ENCODE measurements around the gene MAP2K2.
A peak's percentile ranks its signal among the peaks of the same experiment; 100 is the strongest.

MAP2K2 gene

DNA sequence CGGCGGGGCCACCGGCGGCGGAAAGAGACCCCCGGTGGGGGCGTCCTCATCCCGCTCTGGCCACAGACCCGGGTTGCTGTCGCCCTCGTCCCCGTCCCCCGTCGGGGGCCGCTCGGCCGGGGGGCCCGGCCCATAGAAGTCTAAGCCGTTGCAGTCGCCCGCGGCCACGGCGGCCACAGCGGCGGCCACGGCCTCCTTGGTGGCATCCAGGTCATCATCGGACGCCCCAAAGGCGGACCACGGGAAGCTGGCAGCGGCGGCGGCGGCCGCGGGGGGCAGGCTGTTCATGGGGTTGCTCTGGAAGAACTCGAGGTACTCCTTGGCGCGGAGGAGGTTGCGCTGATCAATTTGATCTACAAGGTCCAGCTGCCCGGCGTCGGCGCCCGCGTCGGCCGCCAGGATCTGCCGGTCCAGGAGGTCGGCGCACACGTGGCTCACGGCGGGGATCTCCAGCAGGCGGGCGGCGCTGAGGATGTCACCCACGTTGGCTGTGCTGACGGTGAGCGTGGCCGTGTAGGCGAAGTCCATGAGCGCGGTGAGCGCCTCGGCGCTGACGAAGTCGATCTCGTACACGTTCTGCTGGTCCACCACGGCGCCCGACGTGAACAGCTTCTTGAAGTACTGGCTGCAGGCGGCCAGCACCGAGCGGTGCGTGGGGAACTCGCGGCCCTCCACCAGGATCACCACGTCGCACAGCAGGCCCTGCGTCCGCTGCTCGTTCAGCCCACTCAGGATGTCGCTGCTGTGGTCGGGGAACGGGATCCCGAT, 69.3 kb downstream of the MAP2K2 start:
- Mint-ChIP-seq H3K9me3 (no peaks in the 10 kb centered on the region), H3K27ac (no peak overlapping the region), H3K4me1 (peaks cover 80% of the 10 kb centered on the region), H3K27me3 (no peaks in the 10 kb centered on the region), H3K4me3 (no peak overlapping the region)
- ATAC-seq = no peak
- DNase-seq = no peak

GRCh38 chr19:4053423-4054324, 70.2 kb downstream of the MAP2K2 start:
- Mint-ChIP-seq H3K27me3 (no peaks in the 10 kb centered on the region), H3K9me3 (no peaks in the 10 kb centered on the region), H3K4me3 (no peak overlapping the region), H3K4me1 (peaks cover 76% of the 10 kb centered on the region), H3K27ac (peak overlapping the region in 1 of 2 donors; percentile 84)
- DNase-seq (no peak), ATAC-seq (no peak)

GRCh38 chr19:4052993-4053422, 70.9 kb downstream of the MAP2K2 start:
- H3K4me1 Mint-ChIP-seq = peaks cover 72% of the 10 kb centered on the region
- DNase-seq (no peak), ATAC-seq (no peak)
- peak overlapping the region; percentile 64 to 92 for H3K27ac Mint-ChIP-seq
- H3K27me3 Mint-ChIP-seq = no peaks in the 10 kb centered on the region
- H3K9me3 Mint-ChIP-seq = no peaks in the 10 kb centered on the region
- H3K4me3 Mint-ChIP-seq = peak overlapping the region; percentile 21 to 68

- H3K9me3 Mint-ChIP-seq = no peaks in the 10 kb centered on the region
- H3K27me3 Mint-ChIP-seq = no peaks in the 10 kb centered on the region
- peak overlapping the region; percentile 64 to 92 for H3K27ac Mint-ChIP-seq
- H3K4me1 Mint-ChIP-seq = peaks cover 71% of the 10 kb centered on the region
- ATAC-seq (peak; percentile 21), DNase-seq (no peak)
- peak overlapping the region; percentile 21 to 68 for H3K4me3 Mint-ChIP-seq
Observed at GRCh38 chr19:4052114-4052992, 71.6 kb downstream of the MAP2K2 start.

- peak; percentile 73 for ATAC-seq
- Mint-ChIP-seq H3K9me3 (no peaks in the 10 kb centered on the region), H3K4me1 (peaks cover 74% of the 10 kb centered on the region), H3K27ac (peak overlapping the region; percentile 36 to 86), H3K4me3 (peak overlapping the region in 1 of 2 donors; percentile 7), H3K27me3 (no peaks in the 10 kb centered on the region)
- peak in 1 of 2 donors; percentile 44 for DNase-seq
Observed at GRCh38 chr19:4051175-4052101, 72.5 kb downstream of the MAP2K2 start.

DNA sequence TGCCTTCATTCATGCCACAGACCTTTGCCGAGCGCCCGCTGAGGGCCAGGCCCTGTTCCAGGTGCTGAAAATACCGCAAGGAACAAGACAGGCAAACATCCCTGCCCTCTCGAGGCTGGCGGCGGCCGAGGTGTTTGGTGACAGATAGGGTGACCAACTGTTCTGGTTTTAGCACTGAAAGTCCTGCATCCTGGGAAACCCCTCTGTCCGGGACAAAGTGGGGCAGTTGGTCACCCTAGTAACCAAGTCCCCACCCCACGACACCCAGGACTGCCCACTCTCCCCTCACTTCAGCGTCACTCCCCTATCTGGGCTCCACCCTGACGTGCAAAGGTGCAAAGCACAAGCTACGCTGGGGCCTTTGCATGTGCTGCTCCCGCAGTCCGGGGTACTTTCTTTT, 74.5 kb downstream of the MAP2K2 start:
- ATAC-seq (no peak), DNase-seq (no peak)
- peaks cover 70% of the 10 kb centered on the region for H3K4me1 Mint-ChIP-seq
- H3K9me3 Mint-ChIP-seq = no peaks in the 10 kb centered on the region
- no peaks in the 10 kb centered on the region for H3K27me3 Mint-ChIP-seq
- no peak overlapping the region for H3K4me3 Mint-ChIP-seq
- H3K27ac Mint-ChIP-seq = peak overlapping the region in 1 of 2 donors; percentile 54

- no peak overlapping the region for H3K4me3 Mint-ChIP-seq
- H3K27ac Mint-ChIP-seq = no peak overlapping the region
- H3K27me3 Mint-ChIP-seq = no peaks in the 10 kb centered on the region
- no peaks in the 10 kb centered on the region for H3K9me3 Mint-ChIP-seq
- peaks cover 52% of the 10 kb centered on the region for H3K4me1 Mint-ChIP-seq
- ATAC-seq (no peak), DNase-seq (no peak)
Observed at GRCh38 chr19:4046946-4047683, 76.8 kb downstream of the MAP2K2 start.

DNA sequence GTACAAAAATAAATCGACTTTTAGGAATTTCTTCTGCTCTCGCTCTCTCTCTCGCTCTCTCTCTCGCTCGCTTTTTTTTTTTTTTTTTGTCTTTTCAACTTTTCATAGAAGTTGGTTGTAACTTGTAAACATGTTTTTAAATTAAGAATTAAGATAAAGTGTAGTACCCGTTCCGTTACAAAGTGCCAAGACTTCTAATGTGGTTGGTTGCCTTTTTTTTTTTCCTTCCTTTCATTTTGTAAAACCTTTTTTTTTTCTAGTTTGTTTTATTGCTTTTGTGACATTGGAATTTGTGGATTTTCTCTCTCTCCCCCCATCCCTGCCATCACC, 77.6 kb downstream of the MAP2K2 start:
- DNase-seq (no peak), ATAC-seq (no peak)
- no peaks in the 10 kb centered on the region for H3K9me3 Mint-ChIP-seq
- no peak overlapping the region for H3K4me3 Mint-ChIP-seq
- peak overlapping the region; percentile 90 to 92 for H3K27ac Mint-ChIP-seq
- H3K27me3 Mint-ChIP-seq = no peaks in the 10 kb centered on the region
- peaks cover 44% of the 10 kb centered on the region for H3K4me1 Mint-ChIP-seq

- peaks cover 39% of the 10 kb centered on the region for H3K4me1 Mint-ChIP-seq
- H3K27ac Mint-ChIP-seq = peak overlapping the region; percentile 90 to 92
- ATAC-seq (peak; percentile 38), DNase-seq (no peak)
- no peak overlapping the region for H3K4me3 Mint-ChIP-seq
- no peaks in the 10 kb centered on the region for H3K9me3 Mint-ChIP-seq
- H3K27me3 Mint-ChIP-seq = no peaks in the 10 kb centered on the region
Observed at GRCh38 chr19:4045597-4046361, 78.1 kb downstream of the MAP2K2 start.

DNA sequence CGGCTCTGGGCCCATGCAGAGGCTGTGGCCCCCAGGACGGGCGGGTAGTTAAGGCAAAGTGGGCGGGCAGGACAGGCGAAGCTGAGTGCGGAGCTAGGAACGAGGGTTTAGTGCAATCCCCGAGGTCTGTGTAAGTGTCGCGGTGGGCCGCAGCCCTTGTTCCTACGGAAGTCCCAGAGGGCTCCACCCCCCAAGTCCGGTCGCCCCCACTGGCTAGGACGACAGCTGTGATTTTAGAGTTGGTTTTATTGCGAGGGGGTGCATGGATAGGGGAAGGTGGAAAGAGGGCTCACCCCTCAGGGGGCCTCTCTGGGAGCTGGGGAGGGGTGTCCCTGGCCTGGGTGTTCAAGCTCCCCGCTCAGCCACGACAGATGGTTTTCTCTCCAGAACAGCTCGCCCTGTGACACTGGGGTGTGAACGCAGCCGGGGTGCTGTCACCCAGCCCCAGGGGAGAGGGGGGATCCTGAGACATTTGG, 78.9 kb downstream of the MAP2K2 start:
- Mint-ChIP-seq H3K27ac (no peak overlapping the region), H3K27me3 (no peaks in the 10 kb centered on the region), H3K4me3 (no peak overlapping the region), H3K4me1 (peaks cover 34% of the 10 kb centered on the region), H3K9me3 (no peaks in the 10 kb centered on the region)
- ATAC-seq (no peak), DNase-seq (no peak)

DNA sequence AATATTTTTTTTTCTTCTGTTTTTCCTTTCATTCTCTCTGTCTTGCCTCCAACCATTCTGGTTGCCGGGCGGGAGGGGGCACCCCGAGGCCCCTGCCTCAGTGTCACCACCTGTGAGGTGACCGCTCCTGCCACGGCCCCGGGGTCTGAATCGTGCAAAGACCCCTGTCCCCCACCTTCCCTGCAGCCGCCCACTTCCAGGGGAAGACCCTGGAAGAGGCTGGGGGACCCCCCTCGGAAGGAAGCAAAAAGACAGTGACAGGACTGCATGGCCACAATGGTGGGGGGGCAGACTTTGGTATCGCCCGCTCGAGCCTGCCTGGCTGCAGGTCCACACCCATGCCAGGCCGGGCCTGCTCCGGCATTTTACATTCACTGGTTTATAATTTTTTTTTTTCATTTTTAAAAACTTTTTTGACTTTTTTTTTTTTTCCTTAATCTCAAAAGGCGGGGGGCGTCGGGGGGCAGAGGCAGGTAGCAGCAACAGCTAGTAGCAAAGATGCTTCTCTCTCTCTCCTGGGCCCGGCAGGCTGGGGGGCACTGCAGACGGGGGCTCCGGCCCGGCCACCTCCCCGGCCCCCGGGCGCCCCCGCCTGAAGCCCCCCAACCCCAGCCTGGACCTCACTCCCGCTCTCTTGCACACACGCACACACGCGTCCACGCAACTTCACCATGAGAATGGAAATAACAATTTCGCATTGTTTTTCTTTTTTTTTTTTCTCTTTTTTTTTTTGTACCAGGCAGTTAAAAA, 79.8 kb downstream of the MAP2K2 start:
- H3K27me3 Mint-ChIP-seq = no peaks in the 10 kb centered on the region
- H3K4me3 Mint-ChIP-seq = no peak overlapping the region
- no peaks in the 10 kb centered on the region for H3K9me3 Mint-ChIP-seq
- ATAC-seq = no peak
- DNase-seq = no peak
- peaks cover 25% of the 10 kb centered on the region for H3K4me1 Mint-ChIP-seq
- peak overlapping the region in 1 of 2 donors; percentile 93 for H3K27ac Mint-ChIP-seq

DNA sequence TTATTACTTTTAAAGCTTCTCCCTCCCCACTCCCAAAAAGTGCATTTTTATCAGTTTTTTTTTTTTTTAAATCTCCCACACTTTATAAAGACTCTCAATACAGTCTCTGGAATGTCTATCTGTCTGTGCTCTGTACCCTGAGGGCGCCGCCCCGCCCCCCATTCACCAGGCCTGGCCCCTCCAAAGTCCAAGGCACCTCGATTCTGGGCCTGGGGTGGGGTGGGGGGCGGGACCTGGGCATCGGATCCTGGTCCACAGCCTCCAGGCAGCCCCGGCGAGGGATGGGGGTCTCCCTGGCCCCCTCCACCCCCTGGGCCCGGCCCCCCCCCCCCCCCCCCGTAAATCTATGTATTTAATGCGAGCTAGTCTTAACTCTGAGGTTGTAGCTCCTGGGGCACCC, 80.5 kb downstream of the MAP2K2 start:
- ATAC-seq = no peak
- no peak overlapping the region for H3K4me3 Mint-ChIP-seq
- no peak for DNase-seq
- no peaks in the 10 kb centered on the region for H3K9me3 Mint-ChIP-seq
- H3K27ac Mint-ChIP-seq = peak overlapping the region in 1 of 2 donors; percentile 65
- H3K27me3 Mint-ChIP-seq = no peaks in the 10 kb centered on the region
- H3K4me1 Mint-ChIP-seq = peaks cover 25% of the 10 kb centered on the region

- DNase-seq (no peak), ATAC-seq (no peak)
- Mint-ChIP-seq H3K4me1 (peaks cover 19% of the 10 kb centered on the region), H3K27me3 (no peaks in the 10 kb centered on the region), H3K9me3 (no peaks in the 10 kb centered on the region), H3K27ac (no peak overlapping the region), H3K4me3 (no peak overlapping the region)
Observed at GRCh38 chr19:4042731-4043082, 81.2 kb downstream of the MAP2K2 start.

All from stimulated activated naive CD8-positive, alpha-beta T cell treated with anti-CD3 and anti-CD28 coated beads, Interleukin-15, amount 100 ng/mL, for 72 hours (primary cell).